Left cardiac atrium (tissue), 4 donors: ENCODE results near the gene URI1. TPM values are rescaled to one million over a fixed set of nuclear protein-coding genes. Genes with fewer than 3 reads are reported as not detected.

Experiments used
- ATAC-seq, 2 donors: fragments of 200-7000 bp; cut with Tn5 transposase; one replicate each; pipeline ENCODE4 v1.9.1; 2020; ENCODE audit warnings: mild to moderate bottlenecking in 2 of 2, moderate library complexity in 2 of 2
- DNase-seq: peaks from one replicate; pipeline ENCODE4 v3.0.0-alpha.2; 2020
- intact Hi-C, 2 donors: fragments of 100-400 bp; cut with DNase I; formaldehyde crosslinking; loops; one replicate each; pipeline versions ENCODE4 v1.14.1 to v1.15.1; 2022 to 2023
- total RNA-seq, 2 donors: library from RNA; stranded (reverse); fragmentation: NEBNext Ultra II Directional; extraction: Animal tissue kit (Norgen Biotek cat#: 25700); gene quantifications; one replicate each; pipeline ENCODE4 v1.2.1, GENCODE V29; 2021
- donor health status: DM: no; HTN: yes; CAD: no.
- donor health status: DM: no; HTN: yes; CAD: no; lungs with severe emphysema.
- donor health status: DM: yes; HTN: yes; CAD: no.
- donor health status: Dilated cardiomyopathy.

Gene URI1
- total RNA-seq, 2 donors from 2014 or later: 35.2 to 37.1 TPM

GRCh38 chr19:30044273-30045248, 102.5 kb downstream of the URI1 start:
- DNase-seq (no peak), ATAC-seq (no peak)
- intact Hi-C loops: no loop called here

- ATAC-seq: no peak
- intact Hi-C loops: no loop called here
- DNase-seq: no peak
Observed at GRCh38 chr19:30046522-30046921, 104.5 kb downstream of the URI1 start.

- intact Hi-C loops: no loop called here
- ATAC-seq: no peak
Observed at GRCh38 chr19:30047432-30047831, 105.4 kb downstream of the URI1 start.

GRCh38 chr19:30049226-30049625, 107.2 kb downstream of the URI1 start:
- intact Hi-C loops: no loop called here
- DNase-seq (no peak), ATAC-seq (no peak)

More at GRCh38 chr19:30047432-30047831, 105.4 kb downstream of the URI1 start:
- no peak for DNase-seq

GRCh38 chr19:30049846-30050667, 108.0 kb downstream of the URI1 start:
- no peak for ATAC-seq
- no peak for DNase-seq
- intact Hi-C loops: no loop called here

GRCh38 chr19:30052122-30053075, 110.4 kb downstream of the URI1 start:
- ATAC-seq (no peak), DNase-seq (no peak)
- intact Hi-C loops: no loop called here

GRCh38 chr19:30053558-30053957, 111.5 kb downstream of the URI1 start:
- intact Hi-C loops: no loop called here
- no peak for ATAC-seq
- DNase-seq: no peak

GRCh38 chr19:30054210-30054609, 112.2 kb downstream of the URI1 start:
- DNase-seq: no peak
- intact Hi-C loops: no loop called here
- ATAC-seq: no peak

- intact Hi-C loops: no loop called here
- no peak for DNase-seq
- ATAC-seq: no peak
Observed at GRCh38 chr19:30056580-30056979, 114.5 kb downstream of the URI1 start.

GRCh38 chr19:30059741-30060457, 117.9 kb downstream of the URI1 start:
- intact Hi-C loops: no loop called here
- DNase-seq (no peak), ATAC-seq (no peak)

GRCh38 chr19:30060531-30061222, 118.6 kb downstream of the URI1 start:
- DNase-seq (no peak), ATAC-seq (no peak)
- intact Hi-C loops: no loop called here

- ATAC-seq (no peak), DNase-seq (no peak)
- intact Hi-C loops: no loop called here
Observed at GRCh38 chr19:30061223-30062064, 119.4 kb downstream of the URI1 start.

- intact Hi-C loops: no loop called here
- DNase-seq: no peak
- ATAC-seq: no peak
Observed at GRCh38 chr19:30062065-30062906, 120.2 kb downstream of the URI1 start.

- DNase-seq: no peak
- intact Hi-C loops: no loop called here
- no peak for ATAC-seq
Observed at GRCh38 chr19:30062907-30063649, 121.0 kb downstream of the URI1 start.

GRCh38 chr19:30063650-30064347, 121.8 kb downstream of the URI1 start:
- intact Hi-C loops: no loop called here
- no peak for DNase-seq

More at GRCh38 chr19:30063650-30064347, 121.8 kb downstream of the URI1 start:
- no peak for ATAC-seq
